ENCODE results near the gene RAET1E. TPM values are rescaled to one million over a fixed set of nuclear protein-coding genes. Genes with fewer than 3 reads are reported as not detected.
A peak's percentile ranks its signal among the peaks of the same experiment; 100 is the strongest.

Gene RAET1E
- total and polyA plus RNA-seq, 9 of the 15 experiments (the other 6 are each of a cell fraction or from before 2014, with no cell fraction given), result not detected

DNA sequence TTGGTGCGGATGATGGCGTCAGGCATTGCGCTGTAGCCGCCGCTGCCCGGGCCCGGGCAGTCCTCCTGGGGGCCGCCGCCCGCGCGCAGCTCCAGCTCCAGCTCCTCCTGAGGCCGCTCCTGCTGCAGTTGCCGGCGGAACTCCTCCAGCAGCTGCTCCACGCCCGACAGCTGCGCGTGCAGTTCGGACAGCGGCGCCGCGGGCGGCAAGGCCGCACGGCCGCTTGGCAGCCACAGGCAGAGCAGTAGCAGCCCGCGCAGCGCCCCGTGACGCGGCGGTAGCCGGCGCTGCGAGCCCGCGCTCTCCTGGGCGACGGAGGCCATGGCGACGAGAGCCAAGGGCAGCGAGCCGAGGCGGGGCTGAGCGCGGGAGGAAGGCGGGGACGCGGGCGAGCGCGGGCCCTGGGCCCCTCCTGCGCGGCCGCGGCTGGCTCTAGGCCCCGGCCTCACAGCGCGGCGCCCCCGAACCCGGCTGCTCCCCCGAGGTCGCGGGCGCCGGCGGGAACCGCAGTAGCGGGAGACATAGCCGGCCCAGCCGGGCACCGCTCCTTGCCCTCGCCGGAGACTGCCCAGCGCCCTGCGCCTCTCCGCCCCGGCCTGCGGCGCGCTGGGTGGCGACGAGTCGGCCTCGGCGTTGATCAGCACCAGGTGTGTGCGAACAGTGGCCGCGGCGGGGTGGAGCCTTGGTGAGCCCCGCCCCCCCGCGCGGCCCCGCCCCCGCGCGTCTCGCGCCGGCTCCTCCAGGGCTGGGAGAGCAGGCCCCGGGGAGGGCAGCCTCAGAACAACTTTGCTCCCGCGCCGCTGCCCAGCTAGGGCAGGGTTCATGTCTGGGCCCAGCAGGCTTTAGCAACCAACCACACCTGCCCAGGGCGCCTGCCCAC lies 34.0 kb downstream of the RAET1E start, which contains the start of gene LRP11 (continued):
- TF ChIP-seq, protein P1, sequence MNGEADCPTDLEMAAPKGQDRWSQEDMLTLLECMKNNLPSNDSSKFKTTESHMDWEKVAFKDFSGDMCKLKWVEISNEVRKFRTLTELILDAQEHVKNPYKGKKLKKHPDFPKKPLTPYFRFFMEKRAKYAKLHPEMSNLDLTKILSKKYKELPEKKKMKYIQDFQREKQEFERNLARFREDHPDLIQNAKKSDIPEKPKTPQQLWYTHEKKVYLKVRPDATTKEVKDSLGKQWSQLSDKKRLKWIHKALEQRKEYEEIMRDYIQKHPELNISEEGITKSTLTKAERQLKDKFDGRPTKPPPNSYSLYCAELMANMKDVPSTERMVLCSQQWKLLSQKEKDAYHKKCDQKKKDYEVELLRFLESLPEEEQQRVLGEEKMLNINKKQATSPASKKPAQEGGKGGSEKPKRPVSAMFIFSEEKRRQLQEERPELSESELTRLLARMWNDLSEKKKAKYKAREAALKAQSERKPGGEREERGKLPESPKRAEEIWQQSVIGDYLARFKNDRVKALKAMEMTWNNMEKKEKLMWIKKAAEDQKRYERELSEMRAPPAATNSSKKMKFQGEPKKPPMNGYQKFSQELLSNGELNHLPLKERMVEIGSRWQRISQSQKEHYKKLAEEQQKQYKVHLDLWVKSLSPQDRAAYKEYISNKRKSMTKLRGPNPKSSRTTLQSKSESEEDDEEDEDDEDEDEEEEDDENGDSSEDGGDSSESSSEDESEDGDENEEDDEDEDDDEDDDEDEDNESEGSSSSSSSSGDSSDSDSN (IDR thresholded peaks at IDR 0.05; ENCODE audit: borderline replicate concordance in 1 of 2, low read depth in 2 of 2, low read length in 2 of 2), result peak; percentile 44 to 83; a peak in 3 of 4 replicates
- TF ChIP-seq KDM1A (IDR thresholded peaks at IDR 0.05), result no peak
- TF ChIP-seq CCAR2 (IDR thresholded peaks at IDR 0.05; ENCODE audit: low read depth, low read length), result no peak
- no peak for TF ChIP-seq ZNF143 (CRISPR knock-in tag; IDR thresholded peaks at IDR 0.05)
- no peak for TF ChIP-seq ETV1 (tag; conservative IDR thresholded peaks at IDR 0.05; ENCODE audit: low read depth)
- TF ChIP-seq GATAD2B (IDR thresholded peaks at IDR 0.05; ENCODE audit: borderline replicate concordance), result peak; percentile 88
- no peak for TF ChIP-seq CBFA2T2 (conservative IDR thresholded peaks at IDR 0.05)
- TF ChIP-seq ESRRA (IDR thresholded peaks at IDR 0.05; ENCODE audit: borderline replicate concordance, low read depth), result no peak
- 0 out of 2 replicates have a peak, but pooled peaks have one; percentile 9 for TF ChIP-seq SAFB (IDR thresholded peaks at IDR 0.05; ENCODE audit: borderline replicate concordance, low read depth, low read length)
- no peak for TF ChIP-seq HINFP (tag; conservative IDR thresholded peaks at IDR 0.05; ENCODE audit: low read depth)
- no peak for TF ChIP-seq MAFG (tag; conservative IDR thresholded peaks at IDR 0.05)
- TF ChIP-seq ZNF217 (CRISPR knock-in tag; IDR thresholded peaks at IDR 0.05), result no peak
- TF ChIP-seq ZNF586 (CRISPR knock-in tag; conservative IDR thresholded peaks at IDR 0.05), result no peak
- no peak for TF ChIP-seq POU5F1 (IDR thresholded peaks at IDR 0.05; ENCODE audit: borderline replicate concordance, low read depth, low read length, partially characterized antibody)
- TF ChIP-seq ZNF280B (CRISPR knock-in tag; IDR thresholded peaks at IDR 0.05), result no peak
- TF ChIP-seq, protein P2, sequence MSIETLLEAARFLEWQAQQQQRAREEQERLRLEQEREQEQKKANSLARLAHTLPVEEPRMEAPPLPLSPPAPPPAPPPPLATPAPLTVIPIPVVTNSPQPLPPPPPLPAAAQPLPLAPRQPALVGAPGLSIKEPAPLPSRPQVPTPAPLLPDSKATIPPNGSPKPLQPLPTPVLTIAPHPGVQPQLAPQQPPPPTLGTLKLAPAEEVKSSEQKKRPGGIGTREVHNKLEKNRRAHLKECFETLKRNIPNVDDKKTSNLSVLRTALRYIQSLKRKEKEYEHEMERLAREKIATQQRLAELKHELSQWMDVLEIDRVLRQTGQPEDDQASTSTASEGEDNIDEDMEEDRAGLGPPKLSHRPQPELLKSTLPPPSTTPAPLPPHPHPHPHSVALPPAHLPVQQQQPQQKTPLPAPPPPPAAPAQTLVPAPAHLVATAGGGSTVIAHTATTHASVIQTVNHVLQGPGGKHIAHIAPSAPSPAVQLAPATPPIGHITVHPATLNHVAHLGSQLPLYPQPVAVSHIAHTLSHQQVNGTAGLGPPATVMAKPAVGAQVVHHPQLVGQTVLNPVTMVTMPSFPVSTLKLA (conservative IDR thresholded peaks at IDR 0.05), result peak in 1 of 2 experiments; percentile 47; a peak in 2 of 4 replicates
- peak; percentile 58 for TF ChIP-seq RBFOX2 (IDR thresholded peaks at IDR 0.05; ENCODE audit: low read depth, low read length)
- no peak for TF ChIP-seq RAD21 (CRISPR knock-in tag; conservative IDR thresholded peaks at IDR 0.05 in 1 of 2, IDR thresholded peaks at IDR 0.05 in 1 of 2)
- TF ChIP-seq NBN (IDR thresholded peaks at IDR 0.05; ENCODE audit: low read depth), result no peak
- no peak for TF ChIP-seq ZNF146 (CRISPR knock-in tag; IDR thresholded peaks at IDR 0.05; ENCODE audit: unreplicated experiment)

All from K562 (cell line).